ENCODE data around the gene CUBN.

Gene CUBN

GRCh38 chr10:16967866-16968415 is 161.7 kb downstream of the CUBN start:
- H3K27ac ChIP-seq, result no peak overlapping the region
- no peak for TF ChIP-seq ZFX (IDR thresholded peaks at IDR 0.05; ENCODE audit: borderline replicate concordance)
- TF ChIP-seq, protein P1, sequence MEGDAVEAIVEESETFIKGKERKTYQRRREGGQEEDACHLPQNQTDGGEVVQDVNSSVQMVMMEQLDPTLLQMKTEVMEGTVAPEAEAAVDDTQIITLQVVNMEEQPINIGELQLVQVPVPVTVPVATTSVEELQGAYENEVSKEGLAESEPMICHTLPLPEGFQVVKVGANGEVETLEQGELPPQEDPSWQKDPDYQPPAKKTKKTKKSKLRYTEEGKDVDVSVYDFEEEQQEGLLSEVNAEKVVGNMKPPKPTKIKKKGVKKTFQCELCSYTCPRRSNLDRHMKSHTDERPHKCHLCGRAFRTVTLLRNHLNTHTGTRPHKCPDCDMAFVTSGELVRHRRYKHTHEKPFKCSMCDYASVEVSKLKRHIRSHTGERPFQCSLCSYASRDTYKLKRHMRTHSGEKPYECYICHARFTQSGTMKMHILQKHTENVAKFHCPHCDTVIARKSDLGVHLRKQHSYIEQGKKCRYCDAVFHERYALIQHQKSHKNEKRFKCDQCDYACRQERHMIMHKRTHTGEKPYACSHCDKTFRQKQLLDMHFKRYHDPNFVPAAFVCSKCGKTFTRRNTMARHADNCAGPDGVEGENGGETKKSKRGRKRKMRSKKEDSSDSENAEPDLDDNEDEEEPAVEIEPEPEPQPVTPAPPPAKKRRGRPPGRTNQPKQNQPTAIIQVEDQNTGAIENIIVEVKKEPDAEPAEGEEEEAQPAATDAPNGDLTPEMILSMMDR (IDR thresholded peaks at IDR 0.05), result no peak

GRCh38 chr10:16966991-16967865 is 162.4 kb downstream of the CUBN start:
- no peak for TF ChIP-seq ZFX (IDR thresholded peaks at IDR 0.05; ENCODE audit: borderline replicate concordance)

DNA sequence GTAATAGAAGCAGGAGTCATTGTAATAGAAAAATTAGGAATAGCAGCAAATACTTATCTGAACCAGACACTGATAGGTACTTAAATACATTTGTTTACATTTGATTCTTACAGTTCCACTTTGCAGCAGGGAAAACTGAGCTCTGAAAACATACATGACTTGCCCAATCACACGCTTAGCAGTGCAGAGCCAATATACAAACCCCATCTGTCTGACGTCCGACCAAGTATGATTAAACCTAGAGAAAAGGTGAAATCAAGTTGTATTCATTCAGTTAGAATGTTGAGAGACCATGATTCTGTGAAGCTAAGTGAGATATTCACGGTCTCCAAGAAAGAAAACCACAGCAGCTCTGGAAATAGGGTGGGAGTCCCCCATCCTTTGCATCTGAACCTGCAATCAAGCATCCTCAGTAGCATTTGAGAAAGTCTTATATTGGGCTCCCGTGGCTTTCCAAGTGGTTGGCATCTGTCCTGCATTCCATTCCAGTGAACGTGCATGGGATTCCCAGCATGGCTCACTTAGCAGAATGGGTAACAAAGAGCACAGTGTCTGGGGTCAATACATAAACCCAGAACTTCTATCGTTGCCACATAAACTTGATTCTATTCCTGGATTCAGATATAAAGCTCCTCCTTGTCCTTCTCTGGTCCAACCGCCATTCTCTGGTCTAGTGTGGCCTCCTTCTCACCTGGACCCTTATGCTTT is 163.7 kb downstream of the CUBN start:
- H3K27ac ChIP-seq, result no peak overlapping the region
- TF ChIP-seq, protein P1 (IDR thresholded peaks at IDR 0.05), result no peak
- no peak for TF ChIP-seq ZFX (IDR thresholded peaks at IDR 0.05; ENCODE audit: borderline replicate concordance)

More at GRCh38 chr10:16966991-16967865, 162.4 kb downstream of the CUBN start:
- no peak overlapping the region for H3K27ac ChIP-seq

DNA sequence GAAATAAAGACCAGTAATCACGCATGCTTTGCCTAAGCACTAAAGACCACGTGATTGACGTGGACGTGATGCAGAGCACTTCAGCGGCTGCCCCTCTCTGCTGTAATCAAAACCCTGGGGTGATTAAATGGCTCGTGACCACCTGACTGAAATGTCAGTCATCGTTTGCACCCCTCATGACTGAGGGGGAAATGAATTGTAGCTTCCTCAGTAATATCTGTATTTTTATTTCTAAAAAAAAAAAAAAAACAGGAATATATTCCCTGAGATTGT is 164.3 kb downstream of the CUBN start:
- no peak for TF ChIP-seq ZFX (IDR thresholded peaks at IDR 0.05; ENCODE audit: borderline replicate concordance)
- TF ChIP-seq, protein P1 (IDR thresholded peaks at IDR 0.05), result no peak
- H3K27ac ChIP-seq, result no peak overlapping the region

GRCh38 chr10:16964576-16965343 is 164.9 kb downstream of the CUBN start:
- H3K27ac ChIP-seq, result no peak overlapping the region
- TF ChIP-seq, protein P1 (IDR thresholded peaks at IDR 0.05), result no peak
- TF ChIP-seq ZFX (IDR thresholded peaks at IDR 0.05; ENCODE audit: borderline replicate concordance), result no peak

DNA sequence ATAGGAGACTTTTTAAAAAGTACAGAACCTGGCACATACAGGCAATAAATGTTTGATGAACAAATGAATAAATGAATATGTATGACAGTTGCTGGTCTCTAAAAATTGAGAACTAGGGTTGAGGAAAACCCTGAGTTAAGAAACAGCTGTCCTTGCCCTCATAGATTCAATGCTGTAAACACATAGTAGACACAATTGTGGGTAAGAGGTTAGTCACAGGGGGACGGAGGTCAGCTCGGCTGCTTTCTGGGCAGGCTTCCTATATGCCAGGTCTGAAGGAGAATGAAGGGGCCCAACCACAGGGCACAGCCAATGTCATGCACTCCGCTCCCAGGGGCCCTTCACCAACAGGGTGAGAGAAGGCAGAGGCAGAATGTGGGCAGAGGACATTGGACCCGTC is 169.1 kb downstream of the CUBN start:
- no peak overlapping the region for H3K27ac ChIP-seq
- no peak for TF ChIP-seq ZFX (IDR thresholded peaks at IDR 0.05; ENCODE audit: borderline replicate concordance)
- TF ChIP-seq, protein P1 (IDR thresholded peaks at IDR 0.05), result no peak

DNA sequence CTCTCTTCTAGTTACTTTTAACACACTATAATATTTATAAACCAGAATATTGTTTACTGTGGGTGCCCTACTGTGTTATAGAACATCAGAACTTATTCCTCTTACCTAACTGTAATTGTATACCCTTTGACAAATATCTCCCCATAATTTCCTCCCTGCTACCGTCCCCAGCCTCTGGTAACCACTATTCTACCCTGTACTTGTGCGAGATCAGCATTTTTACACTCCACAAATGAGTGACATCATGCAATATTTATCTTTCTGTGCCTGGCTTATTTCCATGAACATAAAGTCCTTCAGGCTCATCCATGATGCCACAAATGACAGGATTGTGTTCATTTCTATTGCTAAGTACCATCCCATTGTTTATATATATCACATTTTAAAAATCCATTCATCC is 172.6 kb downstream of the CUBN start:
- no peak overlapping the region for H3K27ac ChIP-seq
- TF ChIP-seq, protein P1 (IDR thresholded peaks at IDR 0.05), result no peak
- TF ChIP-seq ZFX (IDR thresholded peaks at IDR 0.05; ENCODE audit: borderline replicate concordance), result no peak

Data from 22Rv1 (cell line).